Mesodermal cell (in vitro differentiated cells): ENCODE results near the gene AKR1B15.

Experiments
- H3K27ac ChIP-seq: 2 replicates; pipeline ENCODE4 v1.7.0; 2013; ENCODE audit warnings: mild to moderate bottlenecking, low read depth, low read length, moderate library complexity; ENCODE audit not compliant: severe bottlenecking
- H3K36me3 ChIP-seq: 2 replicates; pipeline ENCODE4 v1.7.1; 2013; ENCODE audit warnings: mild to moderate bottlenecking, low read length, moderate library complexity; ENCODE audit not compliant: control insufficient read depth, insufficient read depth
- H3K4me1 ChIP-seq: one replicate; pipeline ENCODE4 v1.7.1; 2013; ENCODE audit warnings: mild to moderate bottlenecking, low read length; ENCODE audit not compliant: insufficient read depth, control insufficient read depth, poor library complexity, severe bottlenecking
- H3K4me3 ChIP-seq: 2 replicates; pipeline ENCODE4 v1.7.0; 2013; ENCODE audit warnings: low read length, control low read depth, mild to moderate bottlenecking; ENCODE audit not compliant: insufficient read depth, poor library complexity, severe bottlenecking; ENCODE audit errors: extremely low read depth
- H3K9me3 ChIP-seq: 2 replicates; pipeline ENCODE4 v1.7.1; 2013; ENCODE audit warnings: mild to moderate bottlenecking, low read length, moderate library complexity; ENCODE audit not compliant: control insufficient read depth
- WGBS, 2 experiments: methylation state at CpG; one replicate each; pipeline ENCODE4 v1.1.5; 2013; ENCODE audit warnings: missing lambda C conversion rate in 2 of 2; ENCODE audit not compliant: insufficient coverage in 2 of 2; 5-methylcytosine and 5-hydroxymethylcytosine counted together

Gene AKR1B15

DNA sequence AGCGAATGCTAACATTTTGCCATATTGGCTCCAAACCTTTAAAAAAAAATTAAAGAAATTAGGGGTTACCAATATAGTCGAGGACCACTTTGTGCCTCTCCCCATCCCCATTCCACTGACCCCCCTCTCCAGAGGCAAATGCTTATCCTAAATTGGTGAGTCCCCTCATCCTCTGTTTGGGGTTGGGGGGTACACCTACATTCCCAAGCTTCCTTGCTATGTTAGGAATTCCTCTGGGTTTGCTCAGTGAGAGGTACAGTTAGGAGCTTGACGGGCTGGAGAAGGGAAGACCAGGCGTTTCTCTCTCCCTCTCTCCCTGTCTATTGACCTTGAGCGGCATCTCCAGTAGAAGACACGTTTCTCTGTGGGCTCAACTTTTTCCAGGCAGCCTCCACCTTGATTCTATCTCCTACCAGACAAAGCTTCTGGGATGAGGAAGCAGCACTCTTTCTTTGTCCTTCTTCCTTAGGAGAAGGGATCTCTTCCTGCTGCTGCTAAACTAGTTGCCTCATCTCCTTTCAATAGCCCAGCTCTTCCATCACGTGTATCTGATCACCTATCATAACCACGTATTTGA lies 6.6 kb upstream of the AKR1B15 start:
- H3K4me1 ChIP-seq: no peaks in the 10 kb centered on the region
- no peak overlapping the region for H3K27ac ChIP-seq
- H3K36me3 ChIP-seq: no peaks in the 10 kb centered on the region
- WGBS, 2 experiments: 84 to 94% methylated on average over 6 of the region's 8 CpGs
- H3K4me3 ChIP-seq: no peak overlapping the region
- H3K9me3 ChIP-seq: no peaks in the 10 kb centered on the region

DNA sequence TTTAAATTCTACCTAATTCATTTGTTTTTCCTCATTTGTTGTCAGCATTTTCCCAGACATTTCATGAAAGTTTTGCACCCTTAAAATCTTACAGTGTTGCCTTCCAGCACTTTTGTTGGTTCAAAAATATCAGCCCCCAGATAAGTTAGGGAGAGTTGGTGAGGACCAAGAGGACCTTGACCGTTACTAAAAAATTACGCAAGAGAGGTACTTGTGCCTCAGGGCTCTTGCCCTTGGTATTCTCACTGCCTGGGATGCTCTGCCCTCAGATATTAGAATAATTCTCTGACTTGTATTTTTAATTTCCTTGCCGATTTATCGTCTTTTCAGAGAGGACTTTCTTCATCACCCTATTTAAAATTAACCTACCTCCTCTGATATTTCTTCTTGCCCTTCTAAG lies 3.5 kb upstream of the AKR1B15 start:
- 91 to 100% methylated on average over 1 to 4 of the region's 4 CpGs for WGBS, 2 experiments

DNA sequence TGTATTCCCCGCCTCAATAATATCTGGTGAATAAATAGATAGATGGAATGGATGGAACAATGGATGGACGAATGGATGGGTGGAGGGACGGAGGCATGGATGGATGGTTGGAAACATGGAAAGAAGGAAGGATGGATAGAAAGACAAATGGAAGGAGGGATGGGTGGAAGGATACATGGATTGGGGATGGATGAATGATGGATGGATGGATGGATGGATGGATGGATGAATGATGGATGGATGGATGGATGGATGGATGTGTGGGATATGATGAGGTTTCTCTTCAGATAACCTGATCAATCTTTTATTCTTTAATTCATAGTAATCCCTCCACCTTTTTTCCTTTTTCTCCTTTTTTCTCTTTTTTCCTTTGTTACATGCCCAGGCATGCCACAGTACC lies 3.0 kb upstream of the AKR1B15 start:
- H3K4me3 ChIP-seq: no peak overlapping the region
- 94 to 100% methylated on average over 3 of the region's 3 CpGs for WGBS, 2 experiments

More for the DNA sequence above, 3.5 kb upstream of the AKR1B15 start:
- Histone ChIP-seq H3K27ac (no peak overlapping the region), H3K36me3 (no peaks in the 10 kb centered on the region), H3K4me3 (no peak overlapping the region), H3K4me1 (peaks cover 2% of the 10 kb centered on the region), H3K9me3 (no peaks in the 10 kb centered on the region)

DNA sequence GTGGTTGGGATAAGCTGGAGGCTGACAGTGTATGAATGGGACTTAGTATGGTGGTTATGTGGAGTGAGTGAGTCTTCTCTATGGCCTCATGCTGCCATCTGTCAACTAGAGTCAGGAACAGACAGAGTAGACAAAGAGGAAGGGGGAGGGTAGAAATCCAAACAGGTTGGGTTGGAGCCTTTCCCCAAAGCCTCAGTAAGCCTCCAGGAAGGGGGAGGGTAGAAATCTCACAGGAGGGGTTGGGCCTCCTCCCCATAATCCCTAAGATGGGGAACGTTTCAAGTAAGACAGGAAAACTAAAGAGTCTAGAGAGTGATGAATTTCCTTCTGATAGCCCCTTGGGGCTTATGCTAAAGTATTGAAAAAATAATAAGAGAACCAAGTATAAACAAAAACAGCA lies 2.0 kb upstream of the AKR1B15 start:
- Histone ChIP-seq H3K4me3 (no peak overlapping the region), H3K27ac (no peak overlapping the region), H3K36me3 (no peaks in the 10 kb centered on the region), H3K9me3 (no peaks in the 10 kb centered on the region), H3K4me1 (peaks cover 2% of the 10 kb centered on the region)
- no CpG with 5 or more reads among the region's 1 CpG for WGBS, 2 experiments

More for the DNA sequence above, 3.0 kb upstream of the AKR1B15 start:
- Histone ChIP-seq H3K36me3 (no peaks in the 10 kb centered on the region), H3K27ac (no peak overlapping the region), H3K4me1 (peaks cover 2% of the 10 kb centered on the region), H3K9me3 (no peaks in the 10 kb centered on the region)

DNA sequence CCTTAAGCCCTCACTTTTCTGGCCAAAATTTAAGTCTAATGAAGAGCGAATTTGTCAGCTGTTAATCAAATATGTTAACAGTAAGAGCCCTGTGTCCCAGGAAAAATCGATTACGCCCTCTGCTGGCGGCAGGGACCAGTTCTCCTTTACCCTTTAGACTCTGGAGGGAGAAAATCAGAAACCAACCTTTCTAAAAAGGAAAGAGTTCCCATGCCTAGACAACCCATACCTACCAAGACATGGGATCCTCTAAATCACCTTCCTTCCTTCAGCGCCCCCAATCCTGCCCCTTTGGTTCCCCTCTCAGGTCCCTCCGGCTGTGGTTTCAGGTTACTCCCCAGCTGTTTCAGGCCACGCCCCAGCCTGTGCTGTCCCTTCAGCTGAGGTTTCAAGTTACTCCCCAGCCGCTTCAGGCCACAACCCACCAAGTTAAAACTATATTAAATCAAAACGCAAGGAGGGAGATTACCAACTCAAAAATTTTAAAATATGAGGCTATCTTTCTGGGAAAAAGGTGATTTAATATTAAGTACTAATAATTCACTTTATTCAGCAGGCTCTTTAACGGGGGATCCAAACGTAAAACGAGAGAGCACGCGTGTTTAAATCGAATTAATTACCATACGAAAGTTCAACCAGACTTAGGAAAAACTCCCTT lies 1.4 kb upstream of the AKR1B15 start:
- Histone ChIP-seq H3K27ac (no peak overlapping the region), H3K36me3 (no peaks in the 10 kb centered on the region), H3K4me3 (peak overlapping the region; percentile 27), H3K9me3 (no peaks in the 10 kb centered on the region), H3K4me1 (peaks cover 2% of the 10 kb centered on the region)
- WGBS, 2 experiments: 0 to 16% methylated on average over 5 to 13 of the region's 16 CpGs

DNA sequence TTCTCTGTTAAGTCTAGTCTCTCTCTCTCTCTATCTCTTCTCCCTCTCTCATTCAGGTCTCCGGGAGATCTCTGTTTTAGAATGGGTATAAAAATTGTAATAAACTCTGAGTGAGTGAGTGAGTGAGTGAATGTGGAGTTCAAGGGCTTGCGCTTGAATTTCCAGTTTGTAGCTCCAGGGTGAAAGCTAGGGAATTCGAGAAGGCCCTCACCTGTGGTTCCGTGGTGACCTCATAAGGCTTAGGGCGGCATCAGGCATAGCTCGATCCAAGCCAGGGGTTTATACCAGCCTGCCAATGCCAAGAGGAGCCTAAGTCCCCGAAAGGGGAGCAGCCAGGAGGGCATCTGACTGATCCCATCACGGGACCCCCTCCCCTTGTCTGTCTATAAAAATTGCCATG lies 456 bp downstream of the AKR1B15 start:
- H3K4me3 ChIP-seq: no peak overlapping the region
- 90 to 98% methylated on average over 6 of the region's 8 CpGs for WGBS, 2 experiments
- no peak overlapping the region for H3K27ac ChIP-seq

DNA sequence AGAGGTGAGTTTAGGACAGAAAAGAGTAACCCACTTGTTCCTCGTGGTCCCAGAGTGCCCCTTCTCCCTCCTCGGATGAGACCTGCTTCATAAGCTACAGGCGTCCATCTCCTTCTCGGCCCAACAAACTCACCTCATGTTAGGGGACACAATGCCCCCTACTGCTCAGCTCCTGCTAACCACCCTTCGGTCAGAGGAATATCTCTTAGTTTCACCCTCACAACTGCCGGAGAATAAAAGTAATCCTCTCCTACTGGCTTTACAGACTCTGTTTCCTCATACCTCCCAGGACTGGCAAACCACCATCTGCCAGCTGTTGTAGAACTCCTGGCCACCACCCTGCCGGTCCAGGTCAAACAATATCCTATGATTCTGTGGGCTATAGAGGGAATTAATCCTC lies 3.2 kb downstream of the AKR1B15 start:
- Histone ChIP-seq H3K36me3 (no peaks in the 10 kb centered on the region), H3K27ac (no peak overlapping the region), H3K9me3 (no peaks in the 10 kb centered on the region), H3K4me3 (no peak overlapping the region), H3K4me1 (peaks cover 2% of the 10 kb centered on the region)
- 62 to 71% methylated on average over 5 to 6 of the region's 7 CpGs for WGBS, 2 experiments

More for the DNA sequence above, 456 bp downstream of the AKR1B15 start:
- Histone ChIP-seq H3K4me1 (peaks cover 2% of the 10 kb centered on the region), H3K36me3 (no peaks in the 10 kb centered on the region), H3K9me3 (no peaks in the 10 kb centered on the region)

DNA sequence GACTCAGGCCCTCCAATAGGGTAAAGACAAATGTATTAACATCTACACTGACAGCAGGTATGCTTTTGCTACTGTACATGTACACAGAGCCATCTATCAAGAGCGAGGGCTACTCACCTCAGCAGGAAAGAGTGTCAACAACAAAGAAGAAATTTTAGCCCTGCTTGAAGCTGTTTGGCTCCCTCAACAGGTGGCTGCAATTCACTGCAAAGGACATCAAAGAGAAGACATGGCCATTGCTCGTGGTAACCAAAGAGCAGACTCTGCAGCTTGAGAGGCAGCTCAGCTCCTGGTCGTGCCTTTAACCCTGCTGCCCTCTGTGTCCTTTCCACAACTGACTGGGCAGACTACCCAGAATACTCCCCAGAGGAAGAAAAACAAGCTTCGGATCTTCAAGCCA lies 5.1 kb downstream of the AKR1B15 start:
- Histone ChIP-seq H3K4me1 (peaks cover 1% of the 10 kb centered on the region), H3K27ac (no peak overlapping the region), H3K4me3 (no peak overlapping the region), H3K36me3 (no peaks in the 10 kb centered on the region), H3K9me3 (no peaks in the 10 kb centered on the region)
- 67% methylated on average over 2 to 3 of the region's 4 CpGs for WGBS, 2 experiments

DNA sequence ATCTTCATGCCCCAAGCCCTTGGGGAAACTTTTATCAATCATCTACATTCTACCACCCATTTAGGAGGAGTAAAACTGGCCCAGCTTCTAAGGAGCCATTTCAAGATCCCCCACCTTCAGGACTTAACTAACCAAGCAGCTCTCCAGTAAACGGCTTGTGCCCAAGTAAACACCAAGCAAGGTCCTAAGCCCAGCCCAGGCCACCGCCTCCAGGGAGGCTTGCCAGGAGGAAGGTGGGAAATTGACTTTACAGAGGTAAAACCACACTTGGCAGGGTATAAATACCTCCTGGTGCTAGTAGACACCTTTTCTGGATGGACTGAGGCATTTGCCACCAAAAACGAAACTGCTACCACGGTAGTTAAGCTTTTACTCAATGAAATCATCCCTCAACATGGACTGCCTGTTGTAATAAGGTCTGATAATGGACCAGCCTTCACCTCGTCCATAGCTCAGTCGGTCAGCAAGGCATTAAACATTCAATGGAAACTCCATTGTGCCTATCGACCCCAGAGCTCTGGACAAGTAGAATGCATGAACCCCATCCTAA lies 5.6 kb downstream of the AKR1B15 start:
- Histone ChIP-seq H3K9me3 (no peaks in the 10 kb centered on the region), H3K4me3 (no peak overlapping the region), H3K36me3 (no peaks in the 10 kb centered on the region), H3K27ac (no peak overlapping the region), H3K4me1 (no peaks in the 10 kb centered on the region)
- 78 to 91% methylated on average over 5 to 6 of the region's 7 CpGs for WGBS, 2 experiments

DNA sequence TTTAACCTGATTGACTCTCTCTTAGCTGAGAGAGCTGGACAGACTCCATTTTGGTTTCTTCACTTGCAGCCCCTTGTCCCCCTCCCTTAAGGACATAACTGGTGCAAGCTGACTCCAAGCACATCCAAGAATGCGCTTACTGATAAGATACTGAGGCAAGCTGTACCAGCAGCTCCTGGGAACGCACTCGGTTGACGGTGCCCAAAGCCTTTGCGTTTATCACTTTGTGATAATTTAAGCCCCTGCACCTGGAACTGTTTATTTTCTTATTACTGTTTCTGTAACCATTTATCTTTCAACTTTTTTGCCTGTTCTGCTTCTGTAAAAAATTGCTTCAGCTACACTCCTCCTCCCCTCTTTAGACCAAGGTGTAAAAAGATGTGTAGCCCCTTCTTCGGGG lies 8.5 kb downstream of the AKR1B15 start:
- H3K4me1 ChIP-seq: no peaks in the 10 kb centered on the region
- no peak overlapping the region for H3K4me3 ChIP-seq
- H3K27ac ChIP-seq: no peak overlapping the region
- WGBS, 2 experiments: 89 to 96% methylated on average over 4 to 6 of the region's 6 CpGs
- H3K36me3 ChIP-seq: no peaks in the 10 kb centered on the region
- H3K9me3 ChIP-seq: no peaks in the 10 kb centered on the region

DNA sequence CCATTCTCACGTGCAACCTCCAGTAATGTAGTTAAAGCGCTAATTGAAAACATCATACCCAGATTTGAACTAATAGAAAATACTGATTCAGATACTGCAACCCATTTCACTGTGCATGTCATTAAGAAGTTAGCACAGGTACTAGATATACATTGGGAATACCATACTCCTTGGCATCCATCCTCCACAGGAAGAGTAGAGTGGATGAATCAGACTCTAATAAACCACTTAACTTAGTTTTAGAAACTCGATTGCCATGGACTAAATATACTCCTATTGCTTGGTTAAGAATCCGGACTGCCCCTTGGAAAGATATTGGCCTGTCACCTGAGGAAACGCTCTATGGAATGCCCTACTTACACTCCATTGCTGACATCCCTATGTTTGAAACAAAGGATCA lies 9.5 kb downstream of the AKR1B15 start:
- Histone ChIP-seq H3K4me1 (no peaks in the 10 kb centered on the region), H3K4me3 (no peak overlapping the region), H3K9me3 (no peaks in the 10 kb centered on the region), H3K27ac (no peak overlapping the region), H3K36me3 (no peaks in the 10 kb centered on the region)
- WGBS, 2 experiments: 92 to 98% methylated on average over 3 to 4 of the region's 5 CpGs
